ENCODE measurements around the gene ZNF549. TPM values are rescaled to one million over a fixed set of nuclear protein-coding genes. Genes with fewer than 3 reads are reported as not detected.

ZNF549 gene
- total and polyA plus RNA-seq, 2 of the 8 experiments (the other 6 are each of a cell fraction or from before 2014, with no cell fraction given): 4.3 to 9.7 TPM

GRCh38 chr19:57578487-57579205 lies 51.5 kb downstream of the ZNF549 start, which contains the start of gene ZNF416:
TSS of gene ZNF416 (minus strand) at chr19:57578911. CDS start at chr19:57578704, 207 bp downstream.
- Histone ChIP-seq H2AK5ac (ENCODE audit: low read depth, low read length) (no peak within 1 kb of the TSS), H3K4me2 (ENCODE audit: insufficient read depth in 1 of 2, low read depth in 2 of 2, low read length in 2 of 2) (peak within 1 kb of the TSS; percentile 66 to 83), H3K36me3 (ENCODE audit: control insufficient read depth in 2 of 4, insufficient read depth in 4 of 4, low read length in 3 of 4) (peaks cover 12 to 38% (median 33%) of the 10 kb centered on the region in 4 experiments; a peak in 7 of 8 replicates), H3K9ac (replicated peaks in 1 of 4; ENCODE audit: extremely low read depth in 1 of 4, low read depth in 3 of 4, low read length in 3 of 4) (peak within 1 kb of the TSS; percentile 51 to 71 (median 67)), H3K23me2 (ENCODE audit: low read depth, low read length) (peaks cover 7% of the 10 kb centered on the region; the same call in 1 of the 2 replicates), H4K5ac (ENCODE audit: insufficient read length, low read depth, low read length) (no peak within 1 kb of the TSS), H3K27me3 (replicated peaks in 1 of 4; ENCODE audit: control insufficient read depth in 3 of 4, extremely low read depth in 1 of 4, insufficient read depth in 3 of 4, low read length in 3 of 4) (peaks cover 0 to 5% (median 2%) of the 10 kb centered on the region in 4 experiments; a peak in 2 of 7 replicates), H3K4ac (replicated peaks; ENCODE audit: insufficient read length, low read depth, low read length) (no peak within 1 kb of the TSS), H4K91ac (replicated peaks; ENCODE audit: insufficient read length, low read length) (peak within 1 kb of the TSS; percentile 59), H3K18ac (ENCODE audit: extremely low read depth, low read length) (peak within 1 kb of the TSS; percentile 55; the same call in 1 of the 2 replicates), H3K14ac (ENCODE audit: insufficient read length) (no peak within 1 kb of the TSS), H3K79me2 (ENCODE audit: control insufficient read depth in 1 of 2, insufficient read depth in 2 of 2, low read length in 2 of 2) (peaks cover 0 to 17% of the 10 kb centered on the region in 2 experiments; a peak in 3 of 4 replicates), H3K4me3 (ENCODE audit: extremely low read depth in 1 of 4, insufficient read depth in 2 of 4, low read depth in 3 of 4, low read length in 4 of 4) (peak within 1 kb of the TSS; percentile 69 to 86 (median 78)), H2BK5ac (ENCODE audit: low read depth, low read length) (no peak within 1 kb of the TSS; the same call in 1 of the 2 replicates), H2BK12ac (ENCODE audit: low read depth, low read length) (no peak within 1 kb of the TSS), H2AFZ (ENCODE audit: low read length) (peak within 1 kb of the TSS; percentile 20), H2BK120ac (replicated peaks; ENCODE audit: low read depth, low read length) (no peak within 1 kb of the TSS), H3K4me1 (replicated peaks in 1 of 4; ENCODE audit: control insufficient read depth in 3 of 4, insufficient read depth in 4 of 4, low read length in 3 of 4) (peaks cover 0 to 6% (median 3%) of the 10 kb centered on the region in 4 experiments; a peak in 5 of 7 replicates), H3K56ac (replicated peaks; ENCODE audit: insufficient read length, low read depth, low read length) (no peak within 1 kb of the TSS), H4K8ac (ENCODE audit: extremely low read depth, insufficient read depth, low read length) (peak within 1 kb of the TSS; percentile 74), H2BK15ac (ENCODE audit: low read length) (no peak within 1 kb of the TSS), H3K79me1 (ENCODE audit: low read depth, low read length) (peaks cover 12% of the 10 kb centered on the region), H3K27ac (ENCODE audit: low read depth, low read length) (peak within 1 kb of the TSS; percentile 56; the same call in 1 of the 2 replicates), H3K23ac (ENCODE audit: insufficient read length) (no peak within 1 kb of the TSS), H3K9me3 (ENCODE audit: insufficient read depth in 2 of 2, low read depth in 1 of 2, low read length in 1 of 2) (peaks cover 45 to 47% of the 10 kb centered on the region in 2 experiments), H2BK20ac (ENCODE audit: low read length) (no peak within 1 kb of the TSS), H4K20me1 (replicated peaks in 1 of 2; ENCODE audit: control insufficient read depth in 1 of 2, insufficient read depth in 2 of 2, low read length in 2 of 2) (no peaks in the 10 kb centered on the region)
- CTCF ChIA-PET (ENCODE audit: partially characterized antibody): no interaction called here
- POLR2A ChIA-PET (ENCODE audit: partially characterized antibody): interaction anchor here (0.6 to 2.5 kb wide), 8 partner anchors 22 to 565 kb away, joined by 3 to 7 read pairs (median 5); partner anchors contain the start of genes ZNF134, ZNF154 and ZNF211
- WGBS, 2 experiments (ENCODE audit: extremely low coverage in 1 of 2, insufficient coverage in 1 of 2, insufficient read length in 1 of 2, insufficient replicate concordance in 2 of 2, low coverage in 1 of 2, low lambda C conversion rate in 2 of 2, missing lambda C conversion rate in 1 of 2): 3% methylated on average over 62 of the region's 62 CpGs; no CpG with 5 or more reads in 1 of the 2 experiments
- peak; percentile 90 to 99 for DNase-seq (ENCODE audit: low read depth in 1 of 2, low spot score in 2 of 2)
- FAIRE-seq: peak; percentile 97
- TF ChIP-seq GTF2F1 (IDR thresholded peaks at IDR 0.05; ENCODE audit: borderline replicate concordance, low read depth, low read length) (no peak), POLR2AphosphoS5 (IDR thresholded peaks at IDR 0.05; ENCODE audit: low read depth, low read length) (peak; percentile 81), SIRT6 (IDR thresholded peaks at IDR 0.05; ENCODE audit: low read length) (no peak), ATF3 (IDR thresholded peaks at IDR 0.05; ENCODE audit: insufficient read depth, low read depth, low read length) (no peak), JUND (IDR thresholded peaks at IDR 0.05; ENCODE audit: low read length) (no peak), NRF1 (IDR thresholded peaks at IDR 0.05; ENCODE audit: low read depth, low read length) (no peak), RAD21 (IDR thresholded peaks at IDR 0.05 in 1 of 2, conservative IDR thresholded peaks at IDR 0.05 in 1 of 2; ENCODE audit: low read depth in 2 of 2, low read length in 2 of 2) (peak in 1 of 2 experiments; percentile 3; a peak in 1 of 4 replicates), USF2 (IDR thresholded peaks at IDR 0.05; ENCODE audit: low read length) (no peak)

Measured in H1 (cell line).